GM18498 (cell line): Measurements from ENCODE around the gene TMED5.
"Not testable (repeated sequence)": the region's sequence is repeated elsewhere in the genome, so short reads cannot be mapped to it uniquely, and the experiment has no call there.

Source experiments
- ATAC-seq: cut with Tn5 transposase; IDR thresholded peaks from one replicate; pipeline ENCODE4 v1.9.1; 2021; ENCODE audit warnings: mild to moderate bottlenecking, moderate library complexity; ENCODE audit not compliant: unreplicated experiment

Gene TMED5

GRCh38 chr1:93179886-93180722 lies at the start of gene TMED5:
TSS of gene TMED5 (minus strand) at chr1:93180413. CDS start at chr1:93180242, 171 bp downstream.
- peak; percentile 85 for ATAC-seq

DNA sequence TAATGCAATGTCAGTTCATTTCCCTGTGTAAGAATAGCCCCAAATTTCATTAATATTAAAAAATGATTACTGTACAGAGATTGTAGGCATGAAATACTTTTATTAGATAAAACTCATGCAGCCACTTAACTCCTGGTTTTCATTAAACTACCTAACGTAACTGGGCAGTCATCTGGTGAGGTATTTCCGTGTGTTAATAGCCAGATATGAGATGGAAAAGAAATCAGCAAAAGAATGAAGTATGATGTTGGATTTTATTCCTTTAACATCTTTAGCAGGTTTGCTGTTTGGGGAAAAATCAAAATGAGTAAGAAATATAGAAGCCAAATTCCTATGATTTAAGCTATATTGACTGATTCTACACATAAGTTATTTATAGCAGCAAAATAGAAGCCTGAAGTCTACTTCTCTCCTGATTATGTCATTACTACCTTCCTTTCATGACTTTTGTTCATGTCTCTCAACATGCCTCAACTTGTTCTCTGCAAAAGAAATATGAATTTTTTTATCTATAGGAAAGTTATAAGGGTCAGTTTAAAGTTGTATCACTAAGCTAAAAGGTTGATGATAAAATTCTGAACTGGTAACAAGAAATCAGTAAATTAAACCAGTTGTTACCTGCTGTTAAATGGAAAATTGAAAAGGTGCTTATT lies 42.9 kb upstream of the TMED5 start:
- ATAC-seq: no peak

DNA sequence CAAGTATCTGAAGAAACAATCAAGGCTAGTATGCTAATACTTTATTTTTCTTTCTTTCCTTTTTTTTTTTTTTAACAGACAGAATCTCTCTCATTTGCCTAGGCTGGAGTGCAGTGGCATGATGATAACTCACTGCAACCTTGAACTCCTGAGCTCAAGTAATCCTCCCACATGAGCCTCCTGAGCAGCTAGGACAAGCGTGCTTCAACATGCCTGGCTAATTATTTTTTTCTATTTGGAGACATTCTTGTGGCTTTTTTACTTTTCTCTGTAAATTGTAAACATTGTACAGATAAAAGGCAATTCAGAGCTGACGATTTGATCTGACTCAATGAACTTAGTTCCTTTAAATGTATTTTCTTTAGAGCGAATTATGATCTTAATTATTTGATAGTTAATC lies 41.7 kb upstream of the TMED5 start:
- ATAC-seq: no peak

DNA sequence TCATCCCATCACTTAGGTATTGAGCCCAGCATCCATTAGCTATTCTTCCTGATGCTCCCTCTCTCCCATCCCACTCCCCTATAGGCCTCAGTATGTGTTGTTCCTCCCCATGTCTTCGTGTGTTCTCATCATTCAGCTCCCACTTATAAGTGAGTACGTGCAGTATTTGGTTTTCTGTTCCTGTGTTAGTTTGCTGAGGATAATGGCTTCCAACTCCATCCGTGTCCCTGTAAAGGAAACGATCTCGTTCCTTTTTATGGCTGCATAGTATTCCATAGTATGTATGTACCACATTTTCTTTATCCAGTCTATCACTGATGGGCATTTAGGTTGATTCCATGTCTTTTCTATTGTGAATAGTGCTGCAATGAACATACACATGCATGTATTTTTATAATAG lies 40.5 kb upstream of the TMED5 start:
- ATAC-seq: not testable (repeated sequence)

- ATAC-seq: peak; percentile 61
Observed at GRCh38 chr1:93219443-93219842, 39.2 kb upstream of the TMED5 start.

DNA sequence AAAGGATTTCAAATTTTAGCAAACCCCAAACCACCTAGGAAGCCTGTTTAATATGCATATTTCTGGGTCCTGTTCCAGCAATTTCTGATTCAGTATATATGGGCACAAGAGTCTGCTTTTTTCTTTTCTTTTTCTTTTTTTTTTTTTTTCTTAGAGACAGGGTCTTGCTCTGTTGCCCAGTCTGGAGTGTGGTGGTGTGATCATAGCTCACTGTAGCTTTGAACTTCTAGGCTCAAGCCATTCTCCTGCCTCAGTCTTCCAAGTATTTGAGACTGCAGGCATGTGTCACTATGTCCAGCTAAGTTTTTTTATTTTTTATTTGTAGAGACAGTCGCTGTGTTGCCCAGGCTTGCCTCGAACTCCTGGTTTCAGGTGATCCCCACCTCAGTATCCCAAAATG lies 35.1 kb upstream of the TMED5 start:
- ATAC-seq: no peak

GRCh38 chr1:93207211-93207610 lies 27.0 kb upstream of the TMED5 start:
- no peak for ATAC-seq

DNA sequence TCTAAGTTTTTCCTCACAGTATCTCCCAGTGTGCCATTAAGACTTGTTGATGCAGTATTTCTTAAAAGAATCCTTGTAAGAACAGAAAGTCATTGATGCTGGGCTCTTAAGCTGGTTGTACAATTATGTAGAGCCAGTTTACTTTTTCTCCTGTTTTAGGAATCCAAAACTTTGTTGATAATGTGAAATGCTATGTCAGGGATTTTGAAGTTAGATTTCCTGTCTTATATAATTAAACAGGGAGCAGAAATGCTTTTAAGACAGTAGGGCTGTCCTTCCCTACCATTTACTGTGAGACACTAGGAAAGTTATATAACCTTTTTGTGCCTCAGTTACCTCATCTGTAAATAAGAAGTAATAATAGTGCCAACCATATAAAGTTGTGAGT lies 26.3 kb upstream of the TMED5 start:
- no peak for ATAC-seq

DNA sequence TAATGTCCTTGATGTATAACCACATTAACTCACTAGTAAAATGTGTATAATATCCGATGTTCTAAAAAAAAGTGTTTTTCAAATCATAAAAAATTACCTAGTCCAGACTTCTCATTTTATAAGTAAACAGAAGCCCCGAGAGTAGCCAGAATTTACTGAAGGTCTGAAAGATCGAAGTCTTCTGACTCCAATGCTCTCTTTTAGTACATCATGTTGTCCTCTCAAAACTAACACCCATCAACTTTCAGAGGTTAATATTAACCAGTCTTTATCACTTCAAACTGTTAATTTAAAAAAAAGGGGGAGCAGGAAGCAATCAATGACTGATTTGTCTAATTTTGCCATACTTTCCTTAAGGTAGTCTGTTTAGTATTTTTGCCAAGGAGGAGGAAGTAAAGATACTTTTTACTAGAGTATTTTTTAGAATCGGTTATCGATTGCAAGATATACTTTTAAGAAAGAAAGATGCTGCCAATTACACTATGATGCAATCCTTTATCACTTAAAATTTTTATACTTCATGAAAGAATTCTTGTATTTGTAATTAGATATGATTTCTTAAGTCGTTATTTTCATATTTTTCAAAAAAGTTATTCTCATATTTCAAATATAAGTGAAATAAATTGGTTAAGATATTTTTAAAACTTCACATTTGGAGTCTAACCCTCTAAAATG lies 25.8 kb upstream of the TMED5 start:
- no peak for ATAC-seq

DNA sequence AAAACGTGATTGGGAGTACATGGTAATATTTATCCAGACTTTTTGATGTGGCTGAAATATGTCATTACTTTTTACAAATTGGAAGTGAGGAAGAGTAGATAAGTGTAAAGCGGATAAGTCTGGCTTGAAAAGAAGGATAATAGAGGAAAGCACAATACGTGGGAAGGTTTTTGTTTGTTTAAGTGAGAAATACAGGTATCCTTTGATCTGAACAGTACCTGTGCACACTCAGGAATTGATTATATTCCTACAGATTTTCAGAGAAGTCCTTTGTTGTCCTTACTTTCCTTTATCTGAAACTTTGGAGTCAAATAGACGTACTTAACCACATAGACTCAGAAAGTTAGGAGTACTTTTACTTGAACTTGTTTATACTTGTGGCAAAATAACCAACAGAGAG lies 20.5 kb upstream of the TMED5 start:
- no peak for ATAC-seq

- ATAC-seq: no peak
Observed at GRCh38 chr1:93200086-93200620, 19.9 kb upstream of the TMED5 start.

GRCh38 chr1:93199150-93199549 lies 18.9 kb upstream of the TMED5 start:
- no peak for ATAC-seq

GRCh38 chr1:93196591-93196990 lies 16.4 kb upstream of the TMED5 start:
- no peak for ATAC-seq

GRCh38 chr1:93194231-93194990 lies 14.2 kb upstream of the TMED5 start:
- ATAC-seq: no peak

DNA sequence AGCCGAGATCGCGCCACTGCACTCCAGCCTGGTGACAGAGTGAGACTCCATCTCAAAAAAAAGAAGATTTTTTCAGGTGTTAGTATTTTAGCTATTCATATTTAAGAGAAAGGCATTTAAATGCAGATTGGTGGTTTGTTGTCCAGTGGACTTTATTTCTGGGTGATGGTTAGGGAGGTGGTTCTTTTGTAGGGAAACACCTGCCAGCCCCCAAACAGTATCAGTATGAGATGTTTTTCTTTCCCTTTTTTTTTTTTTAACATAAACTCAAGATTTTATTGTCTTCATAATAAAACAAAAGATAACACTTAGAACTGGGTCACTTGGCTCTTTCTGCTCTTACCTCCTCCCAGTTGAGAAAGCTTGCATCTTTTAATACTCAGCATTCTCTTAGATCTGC lies 10.2 kb upstream of the TMED5 start:
- no peak for ATAC-seq

DNA sequence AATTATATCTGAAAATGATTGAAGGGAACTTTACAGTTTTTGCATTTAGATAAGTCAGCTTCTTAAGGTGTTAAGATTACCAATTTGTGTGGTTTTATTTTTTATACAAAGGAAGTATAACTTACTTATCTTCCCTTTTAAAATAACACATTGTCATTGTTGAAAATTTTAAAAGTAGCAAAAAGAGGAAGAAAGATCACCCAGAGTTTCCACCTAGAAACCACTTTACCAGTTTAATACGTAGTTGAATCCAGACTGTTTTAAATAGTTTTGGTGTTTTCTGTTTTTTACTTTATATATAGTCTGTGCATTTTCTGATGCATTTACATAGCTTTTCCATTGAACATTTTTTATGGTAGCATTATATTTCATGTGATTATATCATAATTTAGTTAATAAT lies 6.5 kb upstream of the TMED5 start:
- ATAC-seq: peak; percentile 46

GRCh38 chr1:93180723-93181613 lies 755 bp upstream of the TMED5 start, which contains the start of gene CCDC18:
TSS of gene CCDC18 (plus strand) at chr1:93180724. CDS start at chr1:93183362, 2,638 bp downstream.
- peak; percentile 7 for ATAC-seq

- no peak for ATAC-seq
Observed at GRCh38 chr1:93178418-93178817, 1.8 kb downstream of the TMED5 start.

DNA sequence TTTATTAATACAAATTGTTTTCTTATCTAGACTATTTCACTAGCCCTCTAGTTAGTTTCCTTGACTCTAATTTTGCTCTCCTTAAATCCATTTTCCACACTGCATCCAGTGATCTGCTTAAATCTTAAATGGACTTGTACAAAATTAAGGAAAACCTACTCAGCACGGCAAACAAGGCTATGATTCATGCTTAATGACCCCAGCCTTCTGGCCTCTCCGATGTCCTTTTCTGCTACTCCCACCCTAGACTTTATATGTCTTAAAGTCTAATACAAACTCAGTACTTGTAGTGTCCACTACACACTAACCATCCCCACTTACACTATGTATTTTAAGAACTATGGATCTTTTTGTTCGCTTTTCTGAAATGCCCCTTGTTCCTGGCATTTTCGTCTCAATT lies 2.2 kb downstream of the TMED5 start:
- ATAC-seq: no peak

GRCh38 chr1:93174638-93175037 lies 5.6 kb downstream of the TMED5 start:
- ATAC-seq: not testable (repeated sequence)
